ENCODE data around the gene POLK. TPM values are rescaled to one million over a fixed set of nuclear protein-coding genes. Genes with fewer than 3 reads are reported as not detected.

Gene POLK
- total RNA-seq, 1 donor from 2014 or later: 27.6 TPM

- Mint-ChIP-seq H3K4me3 (ENCODE audit: unreplicated experiment) (no peak overlapping the region), H3K27me3 (ENCODE audit: low read depth, unreplicated experiment) (no peaks in the 10 kb centered on the region), H3K9me3 (ENCODE audit: unreplicated experiment) (no peaks in the 10 kb centered on the region), H3K4me1 (ENCODE audit: low read depth, unreplicated experiment) (no peaks in the 10 kb centered on the region), H3K27ac (ENCODE audit: unreplicated experiment) (no peak overlapping the region), H3K36me3 (ENCODE audit: low read depth, unreplicated experiment) (no peaks in the 10 kb centered on the region)
- H3K9ac ChIP-seq (ENCODE audit: low read length): no peak overlapping the region
- H3K27me3 ChIP-seq (ENCODE audit: insufficient read depth, low read length): no peaks in the 10 kb centered on the region
- FAIRE-seq (no peak), DNase-seq (ENCODE audit: low read depth) (no peak)
- H3K4me2 ChIP-seq (ENCODE audit: low read length): no peak overlapping the region
- TF ChIP-seq EZH2 (IDR thresholded peaks at IDR 0.05; ENCODE audit: insufficient read depth, low read length): no peak
- no peak for TF ChIP-seq CTCF (IDR thresholded peaks at IDR 0.05; ENCODE audit: insufficient read depth, low read depth, low read length)
- no peak overlapping the region for H2AFZ ChIP-seq (ENCODE audit: low read depth, low read length)
- no peak overlapping the region for H3K4me3 ChIP-seq (ENCODE audit: insufficient read depth, low read depth, low read length)
- no peak overlapping the region for H3K27ac ChIP-seq (ENCODE audit: low read depth, low read length)
- no peaks in the 10 kb centered on the region for H3K4me1 ChIP-seq (ENCODE audit: insufficient read depth, low read length)
- no peaks in the 10 kb centered on the region for H3K9me3 ChIP-seq (ENCODE audit: insufficient read depth, low read depth, low read length)
- H4K20me1 ChIP-seq (ENCODE audit: insufficient read depth, low read length): peaks cover 9% of the 10 kb centered on the region
- H3K79me2 ChIP-seq (ENCODE audit: insufficient read depth, low read length): peaks cover 56% of the 10 kb centered on the region
- no peaks in the 10 kb centered on the region for H3K36me3 ChIP-seq (ENCODE audit: insufficient read depth, low read length)
Measured at GRCh38 chr5:75545131-75545530, 33.4 kb downstream of the POLK start.

GRCh38 chr5:75546830-75547229 lies 35.1 kb downstream of the POLK start:
- no peak for FAIRE-seq
- Histone ChIP-seq H3K27me3 (ENCODE audit: insufficient read depth, low read length) (no peaks in the 10 kb centered on the region), H3K36me3 (ENCODE audit: insufficient read depth, low read length) (no peaks in the 10 kb centered on the region), H4K20me1 (ENCODE audit: insufficient read depth, low read length) (peaks cover 9% of the 10 kb centered on the region), H3K9ac (ENCODE audit: low read length) (no peak overlapping the region), H3K4me1 (ENCODE audit: insufficient read depth, low read length) (no peaks in the 10 kb centered on the region), H3K4me3 (ENCODE audit: insufficient read depth, low read depth, low read length) (no peak overlapping the region), H3K27ac (ENCODE audit: low read depth, low read length) (no peak overlapping the region), H3K4me2 (ENCODE audit: low read length) (no peak overlapping the region), H3K79me2 (ENCODE audit: insufficient read depth, low read length) (peaks cover 43% of the 10 kb centered on the region), H2AFZ (ENCODE audit: low read depth, low read length) (no peak overlapping the region), H3K9me3 (ENCODE audit: insufficient read depth, low read depth, low read length) (no peaks in the 10 kb centered on the region)
- H3K9me3 Mint-ChIP-seq (ENCODE audit: unreplicated experiment): no peaks in the 10 kb centered on the region
- H3K27ac Mint-ChIP-seq (ENCODE audit: unreplicated experiment): no peak overlapping the region
- DNase-seq (ENCODE audit: low read depth): no peak
- TF ChIP-seq EZH2 (IDR thresholded peaks at IDR 0.05; ENCODE audit: insufficient read depth, low read length): no peak
- TF ChIP-seq CTCF (IDR thresholded peaks at IDR 0.05; ENCODE audit: insufficient read depth, low read depth, low read length): no peak
- H3K36me3 Mint-ChIP-seq (ENCODE audit: low read depth, unreplicated experiment): no peaks in the 10 kb centered on the region
- H3K27me3 Mint-ChIP-seq (ENCODE audit: low read depth, unreplicated experiment): no peaks in the 10 kb centered on the region
- no peaks in the 10 kb centered on the region for H3K4me1 Mint-ChIP-seq (ENCODE audit: low read depth, unreplicated experiment)
- H3K4me3 Mint-ChIP-seq (ENCODE audit: unreplicated experiment): no peak overlapping the region

GRCh38 chr5:75547812-75548211 lies 36.1 kb downstream of the POLK start:
- no peaks in the 10 kb centered on the region for H3K9me3 ChIP-seq (ENCODE audit: insufficient read depth, low read depth, low read length)
- H3K27ac Mint-ChIP-seq (ENCODE audit: unreplicated experiment): no peak overlapping the region
- TF ChIP-seq CTCF (IDR thresholded peaks at IDR 0.05; ENCODE audit: insufficient read depth, low read depth, low read length) (no peak), EZH2 (IDR thresholded peaks at IDR 0.05; ENCODE audit: insufficient read depth, low read length) (no peak)

More at GRCh38 chr5:75547812-75548211, 36.1 kb downstream of the POLK start:
- Histone ChIP-seq H2AFZ (ENCODE audit: low read depth, low read length) (no peak overlapping the region), H3K4me3 (ENCODE audit: insufficient read depth, low read depth, low read length) (no peak overlapping the region), H3K79me2 (ENCODE audit: insufficient read depth, low read length) (peaks cover 38% of the 10 kb centered on the region), H4K20me1 (ENCODE audit: insufficient read depth, low read length) (peaks cover 9% of the 10 kb centered on the region), H3K27me3 (ENCODE audit: insufficient read depth, low read length) (no peaks in the 10 kb centered on the region), H3K4me1 (ENCODE audit: insufficient read depth, low read length) (no peaks in the 10 kb centered on the region), H3K9ac (ENCODE audit: low read length) (no peak overlapping the region), H3K27ac (ENCODE audit: low read depth, low read length) (no peak overlapping the region), H3K4me2 (ENCODE audit: low read length) (no peak overlapping the region), H3K36me3 (ENCODE audit: insufficient read depth, low read length) (peaks cover 5% of the 10 kb centered on the region)
- DNase-seq (ENCODE audit: low read depth): no peak
- H3K9me3 Mint-ChIP-seq (ENCODE audit: unreplicated experiment): no peaks in the 10 kb centered on the region
- no peaks in the 10 kb centered on the region for H3K27me3 Mint-ChIP-seq (ENCODE audit: low read depth, unreplicated experiment)
- H3K4me3 Mint-ChIP-seq (ENCODE audit: unreplicated experiment): no peak overlapping the region
- FAIRE-seq: no peak
- H3K36me3 Mint-ChIP-seq (ENCODE audit: low read depth, unreplicated experiment): no peaks in the 10 kb centered on the region
- no peaks in the 10 kb centered on the region for H3K4me1 Mint-ChIP-seq (ENCODE audit: low read depth, unreplicated experiment)

Measured in astrocyte (in vitro differentiated cells and primary cell).